Measurements from ENCODE around the gene KIAA1328.

KIAA1328 gene

DNA sequence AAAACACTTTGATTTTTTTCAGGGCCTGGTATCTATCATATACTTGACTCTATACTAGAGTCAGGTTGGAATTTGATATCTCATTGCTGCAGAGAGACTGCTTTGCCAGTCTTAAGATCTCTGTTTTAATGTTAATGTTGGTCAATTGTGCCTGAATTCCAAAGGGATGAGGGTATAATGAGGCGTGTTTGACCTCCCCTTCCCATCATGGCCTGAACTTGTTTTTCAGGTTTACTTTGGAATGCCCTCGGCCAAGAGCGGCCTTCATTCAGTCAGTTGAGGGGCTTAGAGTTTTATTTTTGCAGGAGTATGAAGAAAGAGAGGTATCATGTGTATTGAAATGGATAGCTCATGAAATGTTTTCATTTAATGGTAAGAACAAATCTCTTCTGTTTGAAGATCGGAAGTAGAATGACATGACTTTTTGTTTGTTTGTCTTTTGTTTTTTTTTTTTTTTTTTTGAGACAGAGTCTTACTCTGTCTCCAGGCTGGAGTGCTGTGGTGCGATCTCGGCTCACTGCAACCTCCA lies 119.0 kb downstream of the KIAA1328 start:
- FAIRE-seq (no peak), DNase-seq (ENCODE audit: low spot score) (no peak)

DNA sequence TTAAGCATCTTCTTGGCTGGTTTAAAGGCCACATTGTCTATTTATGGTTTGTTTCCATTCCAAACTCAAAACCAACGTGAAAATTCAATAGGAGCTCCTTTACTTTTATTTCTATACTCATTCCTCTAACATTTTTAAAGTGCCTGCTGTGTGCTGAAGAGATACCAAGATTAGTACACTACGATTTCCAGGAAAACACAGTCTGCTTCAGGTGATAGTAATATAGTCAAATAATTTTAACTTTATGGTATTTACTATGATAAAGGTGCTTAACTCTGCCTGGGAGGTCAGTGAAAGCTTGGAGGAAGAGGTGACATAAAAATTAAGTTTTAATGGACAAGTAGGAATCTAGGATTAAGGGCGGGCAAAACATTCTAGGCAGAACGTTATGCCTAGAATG lies 121.4 kb downstream of the KIAA1328 start:
- FAIRE-seq (no peak), DNase-seq (ENCODE audit: low spot score) (no peak)

DNA sequence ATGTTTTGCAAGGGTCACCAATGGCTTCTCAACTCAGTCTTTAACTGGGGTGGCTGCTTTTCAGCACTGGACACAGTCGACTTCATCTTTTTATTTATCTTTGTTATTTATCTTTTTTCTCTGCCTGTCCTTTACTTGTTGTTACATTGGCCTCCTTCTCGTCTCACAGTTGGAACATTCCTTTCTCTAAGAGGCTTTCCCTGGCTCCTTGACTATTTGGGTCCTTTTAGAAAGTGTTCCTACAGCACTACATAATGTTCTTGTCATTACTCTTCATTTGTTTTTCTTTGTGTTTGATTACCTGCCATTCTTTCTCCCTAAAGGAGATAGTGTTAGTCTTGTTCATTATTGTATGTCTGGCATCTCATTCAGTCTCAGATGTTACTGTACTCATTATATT lies 122.0 kb downstream of the KIAA1328 start:
- DNase-seq (ENCODE audit: low spot score) (no peak), FAIRE-seq (no peak)

- DNase-seq (ENCODE audit: low spot score) (no peak), FAIRE-seq (no peak)
These were observed 124.1 kb downstream of the KIAA1328 start for GRCh38 chr18:36953047-36953446.

DNA sequence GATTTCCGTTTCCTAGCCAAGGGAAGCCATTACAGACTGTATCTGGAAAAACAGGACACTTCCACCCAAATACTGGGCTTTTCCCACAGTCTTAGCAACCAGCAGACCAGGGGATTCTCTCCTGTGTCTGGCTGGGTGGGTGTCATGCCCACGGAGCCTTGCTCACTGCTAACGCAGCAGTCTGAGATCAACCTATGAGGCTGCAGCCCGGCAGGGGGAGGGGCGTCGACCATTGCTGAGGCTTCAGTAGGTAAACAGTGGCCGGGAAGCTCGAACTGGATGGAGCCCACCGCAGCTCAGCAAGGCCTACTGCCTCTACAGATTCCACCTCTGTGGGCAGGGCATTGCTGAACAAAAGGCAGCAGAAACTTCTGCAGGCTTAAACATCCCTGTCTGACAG lies 131.1 kb downstream of the KIAA1328 start:
- FAIRE-seq: no peak
- no peak for DNase-seq (ENCODE audit: low spot score)

DNA sequence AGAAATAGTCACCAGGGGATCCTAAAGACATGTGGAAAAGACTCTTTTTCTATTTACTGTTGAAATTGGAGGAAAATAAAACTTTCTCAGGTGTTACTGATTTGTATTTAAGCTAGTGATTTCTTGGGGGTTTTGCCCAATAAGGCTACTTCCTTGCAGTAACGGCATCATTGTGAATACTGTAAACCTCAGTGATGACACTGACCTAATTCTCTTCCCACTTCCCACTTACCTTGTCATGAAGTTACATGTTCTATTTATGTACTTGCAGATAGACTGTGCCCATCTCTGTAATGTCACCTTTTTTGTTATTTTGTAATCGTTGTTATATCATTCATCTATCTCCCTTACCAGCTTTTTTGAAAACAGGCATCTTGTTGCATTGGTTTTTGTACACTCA lies 134.5 kb downstream of the KIAA1328 start:
- FAIRE-seq (no peak), DNase-seq (ENCODE audit: low spot score) (no peak)

- DNase-seq (ENCODE audit: low spot score) (no peak), FAIRE-seq (no peak)
These were observed 145.8 kb downstream of the KIAA1328 start for GRCh38 chr18:36974686-36975085.

DNA sequence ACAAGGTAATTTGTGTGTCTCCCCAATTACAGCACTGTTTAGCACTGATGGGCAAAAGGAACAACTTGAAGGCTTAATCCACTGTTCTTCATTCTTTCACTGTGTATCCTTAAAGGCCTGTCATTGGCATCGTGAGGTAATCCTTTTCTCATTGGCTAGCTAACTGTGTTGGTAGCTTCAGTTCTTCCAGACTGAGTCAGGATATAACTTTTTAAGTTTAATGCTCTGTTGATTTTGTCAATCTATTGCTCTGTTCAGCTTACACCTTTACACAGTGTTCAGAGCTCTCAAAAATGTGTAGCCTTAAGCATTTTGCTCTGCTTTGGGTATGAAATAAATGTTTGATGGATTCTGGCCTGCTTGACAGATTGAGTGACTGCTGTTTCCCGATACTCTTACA lies 148.2 kb downstream of the KIAA1328 start:
- no peak for DNase-seq (ENCODE audit: low spot score)
- FAIRE-seq: no peak

GRCh38 chr18:36993068-36993467 lies 164.1 kb downstream of the KIAA1328 start:
- no peak for DNase-seq (ENCODE audit: low spot score)
- no peak for FAIRE-seq

DNA sequence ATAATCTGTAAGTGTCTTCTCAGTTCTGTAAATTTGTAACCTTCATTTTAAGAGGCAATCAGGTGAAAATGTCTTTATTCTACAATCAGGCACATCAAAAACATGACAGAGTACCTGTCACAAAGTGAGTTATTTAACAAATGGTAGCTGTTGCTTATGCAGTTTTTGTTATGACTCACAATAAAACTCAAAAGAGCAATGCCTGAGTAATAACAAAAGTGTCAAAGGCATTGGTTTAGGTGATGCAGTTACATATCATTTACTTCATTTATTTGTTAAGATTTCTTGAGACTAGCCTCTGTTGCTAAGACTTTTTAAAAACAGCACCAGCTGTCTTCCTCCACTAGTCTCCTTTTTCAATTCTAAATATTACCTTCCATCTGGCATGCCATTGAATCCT lies 177.8 kb downstream of the KIAA1328 start:
- no peak for FAIRE-seq
- DNase-seq (ENCODE audit: low spot score): no peak

DNA sequence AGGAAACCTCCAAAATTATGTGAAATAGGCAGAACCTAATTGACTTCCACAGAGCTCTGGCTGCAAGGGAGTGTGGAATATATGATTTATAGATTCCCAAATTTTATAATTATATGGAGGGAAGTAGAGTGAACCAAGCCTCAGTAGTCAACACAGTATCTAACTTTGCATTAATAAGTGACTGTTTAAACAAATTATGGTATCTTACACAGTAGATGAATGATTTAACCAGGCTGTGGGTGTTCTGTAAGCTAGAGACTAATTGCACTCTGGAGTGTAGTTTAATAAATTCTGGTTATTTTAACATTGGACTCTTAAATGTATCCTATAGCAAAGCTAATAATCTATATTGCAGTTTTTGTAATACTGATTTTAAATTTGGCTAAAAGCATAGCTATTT lies 183.5 kb downstream of the KIAA1328 start:
- no peak for FAIRE-seq
- no peak for DNase-seq (ENCODE audit: low spot score)

GRCh38 chr18:37019157-37019827 lies 190.4 kb downstream of the KIAA1328 start:
- FAIRE-seq (no peak), DNase-seq (ENCODE audit: low spot score) (no peak)

GRCh38 chr18:37033419-37033818 lies 204.5 kb downstream of the KIAA1328 start:
- FAIRE-seq: no peak
- DNase-seq (ENCODE audit: low spot score): no peak

GRCh38 chr18:37042381-37042780 lies 213.5 kb downstream of the KIAA1328 start:
- no peak for DNase-seq (ENCODE audit: low spot score)
- FAIRE-seq: no peak

DNA sequence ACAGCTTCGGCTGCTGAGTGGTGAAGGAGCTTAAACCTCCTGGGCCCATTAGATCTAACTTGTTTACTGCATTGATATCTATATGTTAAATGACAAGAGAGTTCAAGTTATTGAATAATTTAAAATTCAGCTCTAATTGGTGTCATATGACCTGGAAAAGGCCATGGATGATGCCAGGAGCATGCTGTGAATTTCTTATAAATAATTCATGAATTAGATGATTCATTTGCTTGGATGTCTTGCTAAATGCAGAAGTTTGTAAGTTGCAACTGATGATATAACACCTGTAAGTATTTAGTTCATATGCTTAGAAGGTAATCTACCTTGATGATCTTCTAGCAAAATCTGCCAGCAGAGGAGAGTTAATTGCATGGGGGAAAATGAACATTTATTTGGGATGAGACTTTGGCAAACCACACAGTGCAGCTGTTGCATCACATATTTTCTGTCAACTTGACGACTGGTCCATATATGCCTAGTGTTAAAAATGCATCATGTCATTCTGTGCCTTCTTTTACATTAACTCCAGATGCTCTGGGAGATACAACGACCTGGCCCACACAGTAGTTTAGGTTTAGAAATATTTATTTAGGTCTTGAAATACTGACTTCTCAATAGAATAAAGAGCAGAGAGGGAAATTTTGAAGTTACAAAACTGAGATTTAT lies 226.3 kb downstream of the KIAA1328 start:
- FAIRE-seq (no peak), DNase-seq (ENCODE audit: low spot score) (no peak)

- DNase-seq (ENCODE audit: low spot score) (no peak), FAIRE-seq (no peak)
These were observed 235.3 kb downstream of the KIAA1328 start for GRCh38 chr18:37064187-37064586.

DNA sequence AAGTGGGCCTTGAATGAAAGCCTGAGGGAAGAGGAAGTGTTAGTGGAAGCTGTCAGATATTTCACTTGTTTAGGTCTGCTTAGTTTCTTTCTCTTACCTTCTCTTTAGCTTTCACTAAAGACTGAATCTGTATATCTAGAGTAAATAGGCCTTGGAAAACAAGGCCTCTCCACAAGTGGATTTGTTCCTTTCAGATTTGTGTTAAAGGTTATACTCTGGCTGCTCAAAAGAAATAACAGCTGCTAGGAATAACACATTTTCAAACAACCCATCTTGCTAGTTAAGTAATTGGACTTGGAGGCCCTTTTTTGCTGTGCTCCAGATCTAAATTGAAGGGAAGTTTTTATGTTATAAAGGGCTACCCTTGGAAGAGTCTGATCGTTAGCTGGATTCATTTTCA lies 236.3 kb downstream of the KIAA1328 start:
- FAIRE-seq (no peak), DNase-seq (ENCODE audit: low spot score) (no peak)

- no peak for FAIRE-seq
- DNase-seq (ENCODE audit: low spot score): no peak
These were observed 256.0 kb downstream of the KIAA1328 start for GRCh38 chr18:37084912-37085311.

DNA sequence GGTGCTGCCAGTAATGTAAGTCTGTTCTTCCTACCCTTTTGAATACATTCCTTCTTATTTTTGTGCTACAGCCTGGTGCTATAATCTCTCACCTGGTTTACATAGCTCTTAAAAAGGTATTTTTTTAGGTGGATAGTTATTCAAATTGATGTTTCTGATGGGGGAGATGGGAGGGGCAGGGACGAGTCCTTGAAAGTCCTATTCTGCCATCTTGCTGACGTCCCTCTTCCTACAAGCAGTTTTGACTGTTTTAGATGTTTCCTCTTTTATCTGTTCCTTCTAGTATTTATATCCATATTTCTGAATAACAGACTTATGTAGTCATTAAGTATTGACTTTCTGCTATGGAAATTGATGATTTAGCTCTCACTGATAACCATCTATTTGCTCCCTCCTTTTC lies 256.4 kb downstream of the KIAA1328 start:
- FAIRE-seq (no peak), DNase-seq (ENCODE audit: low spot score) (no peak)

DNA sequence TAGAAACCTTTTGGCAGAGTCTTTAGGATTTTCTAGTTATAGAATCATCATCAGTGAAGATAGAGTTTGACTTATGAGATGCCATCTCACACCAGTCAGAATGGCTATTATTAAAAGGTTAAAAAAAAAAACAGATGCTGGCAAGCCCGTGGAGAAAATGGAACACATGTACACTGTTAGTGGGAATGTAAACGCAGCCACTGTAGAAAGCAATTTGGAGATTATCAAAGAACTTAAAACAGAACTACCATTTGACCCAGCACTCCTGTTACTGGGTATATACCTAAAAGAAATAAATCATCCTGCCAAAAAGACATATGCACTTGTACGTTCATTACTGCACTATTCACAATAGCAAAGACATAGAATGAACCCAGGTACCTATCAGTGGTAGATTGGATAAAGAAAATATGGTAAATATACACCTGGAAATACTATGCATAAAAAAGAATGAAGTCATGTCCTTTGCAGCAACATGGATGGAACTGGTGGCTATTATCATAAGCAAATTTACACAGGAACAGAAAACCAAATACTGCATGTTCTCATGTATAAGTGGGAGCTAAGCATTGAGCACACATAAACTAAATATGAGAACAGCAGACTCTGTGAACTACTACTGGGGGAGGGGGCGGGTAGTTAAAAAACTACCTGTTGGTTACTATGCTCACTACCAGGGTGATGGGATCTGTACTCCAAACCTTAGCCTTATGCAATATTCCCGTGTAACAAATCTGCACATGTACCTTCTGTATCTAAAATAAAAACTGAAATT lies 279.0 kb downstream of the KIAA1328 start:
- no peak for DNase-seq (ENCODE audit: low spot score)
- FAIRE-seq: no peak

DNA sequence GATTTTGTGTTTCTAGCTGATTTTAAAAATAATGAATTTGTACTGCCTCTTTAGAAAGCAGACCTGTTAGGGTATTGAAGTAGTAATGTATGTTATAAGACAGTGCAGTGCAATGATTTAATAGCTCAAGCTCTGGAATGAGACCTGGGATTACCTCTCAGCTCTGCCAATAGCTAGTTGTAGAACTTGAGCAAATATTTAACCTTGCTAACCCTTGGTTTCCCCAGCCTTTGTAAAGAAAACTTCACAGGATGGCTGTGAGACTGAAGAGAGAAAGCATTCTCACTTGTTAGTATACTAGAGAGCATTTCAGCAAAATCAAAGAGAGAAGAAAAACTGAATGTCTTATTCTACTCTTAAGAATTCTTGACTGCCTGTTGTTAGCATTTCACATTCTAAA lies 293.9 kb downstream of the KIAA1328 start:
- no peak for DNase-seq (ENCODE audit: low spot score)

GRCh38 chr18:37124516-37124915 lies 295.6 kb downstream of the KIAA1328 start:
- DNase-seq (ENCODE audit: low spot score): no peak
- FAIRE-seq: no peak

More for the DNA sequence above, 293.9 kb downstream of the KIAA1328 start:
- no peak for FAIRE-seq

Data from urothelium cell line (cell line).